ENCODE measurements around the gene IL17RC. TPM values are rescaled to one million over a fixed set of nuclear protein-coding genes. Genes with fewer than 3 reads are reported as not detected.
"Not testable (repeated sequence)": the region's sequence is repeated elsewhere in the genome, so short reads cannot be mapped to it uniquely, and the experiment has no call there.

Gene IL17RC
- total RNA-seq, 1 donor from 2014 or later: 24.4 TPM

DNA sequence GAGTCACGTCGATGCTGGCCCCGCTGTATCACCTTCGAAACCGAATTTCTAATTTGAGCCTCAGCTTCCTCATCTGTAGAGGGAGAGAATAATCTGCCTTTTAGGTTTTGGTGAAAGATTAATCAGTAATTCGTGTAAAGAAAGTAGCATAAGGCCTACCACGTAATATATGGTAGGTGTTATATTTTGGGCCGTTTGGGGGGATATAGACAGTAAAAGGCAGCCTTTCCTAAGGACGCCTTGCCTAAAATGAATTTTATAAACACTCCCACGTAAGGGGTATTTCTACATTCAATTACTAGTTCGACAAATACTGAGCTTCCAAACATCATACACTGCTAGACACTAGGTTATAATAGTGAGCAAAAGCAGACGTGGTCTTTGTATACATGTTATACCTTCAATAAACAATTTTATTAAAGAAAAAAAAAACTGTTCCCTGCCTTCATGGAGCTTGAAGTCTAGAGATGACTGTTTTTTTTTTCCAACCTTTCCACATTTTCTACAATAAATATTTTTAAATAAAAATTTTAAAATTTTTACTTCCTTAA, 25.8 kb upstream of the IL17RC start:
- DNase-seq (ENCODE audit: low read depth): no peak

DNA sequence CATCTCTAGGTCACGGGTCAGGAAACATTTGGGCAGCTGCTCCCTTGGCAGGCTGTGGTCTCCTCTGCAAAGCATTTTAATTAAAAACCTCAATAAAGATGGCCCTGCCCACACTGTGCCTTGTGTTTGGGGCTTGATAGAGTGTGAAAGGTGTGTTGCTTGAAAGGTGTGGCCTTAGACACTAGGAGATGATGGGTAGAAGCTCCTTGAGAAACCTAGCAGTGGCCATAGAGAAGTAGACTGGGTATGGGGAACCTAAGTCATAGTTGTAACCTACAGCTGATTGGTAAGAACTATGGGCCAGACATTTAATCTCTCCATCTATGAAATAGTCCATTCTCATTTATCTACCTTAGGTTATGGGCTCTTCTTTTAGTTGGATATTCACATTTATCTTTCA, 23.2 kb upstream of the IL17RC start:
- DNase-seq (ENCODE audit: low read depth): no peak

DNA sequence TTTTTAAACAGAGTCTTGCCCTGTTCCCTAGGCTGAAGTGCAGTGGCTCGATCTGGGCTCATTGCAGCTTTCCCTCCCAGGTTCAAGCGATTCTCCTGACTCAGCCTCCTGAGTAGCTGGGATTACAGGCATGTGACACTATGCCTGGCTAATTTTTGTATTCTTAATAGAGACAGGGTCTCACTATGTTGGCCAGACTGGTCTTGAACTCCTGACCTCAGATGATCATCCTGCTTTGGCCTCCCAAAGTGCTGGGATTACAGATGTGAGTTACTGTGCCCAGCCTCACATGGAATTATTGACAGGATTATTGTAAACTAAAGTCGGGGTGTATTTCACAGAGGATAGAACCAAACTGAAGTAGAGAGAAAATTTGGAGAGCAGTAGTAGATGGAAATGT, 21.2 kb upstream of the IL17RC start:
- DNase-seq (ENCODE audit: low read depth): not testable (repeated sequence)

DNA sequence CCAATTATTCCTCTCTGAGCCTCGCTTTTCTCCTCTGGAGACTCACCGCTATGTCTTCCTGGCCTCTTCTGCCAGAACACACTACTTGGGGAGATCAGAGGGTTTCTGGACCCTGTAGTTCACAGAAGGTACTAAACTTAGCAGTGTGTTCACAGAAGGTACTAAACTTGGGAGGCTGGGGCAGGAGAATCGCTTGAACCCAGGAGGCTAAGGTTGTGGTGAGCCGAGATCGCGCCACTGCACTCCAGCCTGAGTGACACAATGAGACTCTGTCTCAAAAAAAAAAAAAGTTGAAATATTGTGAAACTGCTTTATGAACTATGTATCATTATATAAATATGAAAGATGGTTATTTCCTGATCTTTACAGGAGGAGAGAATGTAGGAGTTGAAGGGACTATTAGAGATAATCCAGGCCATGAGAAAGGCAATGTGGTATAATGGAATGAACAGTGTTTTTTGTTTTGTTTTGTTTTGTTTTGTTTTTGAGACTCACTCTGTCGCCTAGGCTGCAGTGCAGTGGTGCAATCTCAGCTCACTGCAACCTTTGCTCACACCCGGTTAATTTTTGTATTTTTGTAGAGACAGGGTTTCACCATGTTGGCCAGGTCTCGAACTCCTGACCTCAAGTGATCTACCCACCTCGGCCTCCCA, 20.0 kb upstream of the IL17RC start:
- not testable (repeated sequence) for DNase-seq (ENCODE audit: low read depth)

DNA sequence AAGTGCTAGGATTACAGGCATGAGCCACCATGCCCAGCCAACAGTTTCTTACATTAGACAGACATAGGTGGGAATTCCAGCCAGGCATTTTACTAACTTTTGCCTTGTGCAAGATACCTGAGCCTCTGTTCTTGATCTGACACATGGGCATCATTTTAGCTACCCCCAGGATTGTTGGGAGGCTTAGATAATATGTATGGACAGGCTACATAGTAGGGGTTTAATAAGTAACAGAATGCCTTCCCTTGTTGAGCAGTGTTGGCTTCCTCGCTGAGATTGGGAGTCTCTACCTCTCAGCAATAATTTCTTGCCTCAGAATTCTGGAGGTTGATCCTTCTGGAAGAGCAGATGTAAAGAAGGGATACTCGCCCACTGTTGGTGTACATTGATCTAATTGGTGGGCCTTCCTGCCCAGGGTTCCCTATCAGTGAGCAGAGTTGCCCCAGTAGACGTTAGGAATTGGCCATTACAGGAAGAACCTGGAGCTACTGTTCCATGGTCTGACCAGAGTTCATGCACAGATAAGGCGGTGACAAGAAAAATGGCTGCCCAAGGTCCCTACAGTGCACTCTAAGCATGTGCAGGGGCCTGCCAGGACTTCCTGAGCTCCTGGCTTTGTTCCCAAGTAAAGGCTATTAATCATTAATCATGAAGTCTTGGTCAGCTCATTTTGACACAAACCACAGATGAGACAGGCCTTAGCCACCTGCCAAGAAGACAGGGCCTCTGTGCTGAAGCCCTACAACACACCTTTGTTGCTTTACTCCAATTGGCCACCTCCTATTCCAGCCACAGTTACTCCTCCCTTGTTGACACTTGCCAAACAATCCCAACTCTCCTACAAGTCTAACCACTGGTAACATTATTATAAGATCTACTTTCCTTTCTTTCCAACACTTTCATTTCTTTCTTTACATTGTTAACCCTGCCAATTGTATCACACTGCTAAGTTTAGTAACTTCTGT, 19.2 kb upstream of the IL17RC start:
- DNase-seq (ENCODE audit: low read depth): peak; percentile 64

DNA sequence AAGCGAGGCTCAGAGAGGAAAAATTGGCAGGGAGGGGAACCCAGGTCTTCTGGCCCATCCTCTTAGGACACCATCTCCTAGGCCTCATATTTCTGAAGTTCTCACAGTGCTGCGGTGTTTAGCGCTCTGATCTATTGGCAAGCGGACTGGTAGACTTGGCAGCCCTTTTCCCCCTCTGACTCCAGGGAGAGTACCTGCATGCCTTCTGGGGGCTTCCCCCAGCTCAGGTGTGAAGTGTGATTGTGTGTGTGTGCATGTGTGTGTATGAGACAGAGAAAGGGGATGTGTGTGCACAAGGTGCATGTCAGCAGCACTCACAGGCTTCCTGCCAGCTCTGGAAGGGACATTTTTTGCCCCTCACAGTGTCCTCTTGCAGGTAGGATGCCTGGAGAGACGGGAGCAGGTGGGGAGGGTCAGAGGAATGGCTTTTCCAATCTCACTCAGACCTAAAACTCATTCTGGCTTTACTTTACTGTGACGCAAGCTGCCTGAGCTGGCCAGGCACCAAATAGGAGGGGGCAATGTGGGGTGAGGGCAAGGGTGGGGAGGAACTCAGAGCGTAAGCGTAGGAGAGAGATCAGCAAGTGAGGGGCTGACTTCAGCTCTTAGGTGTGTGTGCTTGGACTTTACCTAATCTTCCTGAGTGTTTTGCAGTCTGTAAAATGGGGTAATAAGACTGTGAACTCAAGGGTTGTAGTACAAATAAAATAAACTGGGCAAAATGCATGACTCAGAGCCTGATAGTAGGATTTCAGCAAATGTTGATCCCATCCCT, 18.2 kb upstream of the IL17RC start:
- no peak for DNase-seq (ENCODE audit: low read depth)

DNA sequence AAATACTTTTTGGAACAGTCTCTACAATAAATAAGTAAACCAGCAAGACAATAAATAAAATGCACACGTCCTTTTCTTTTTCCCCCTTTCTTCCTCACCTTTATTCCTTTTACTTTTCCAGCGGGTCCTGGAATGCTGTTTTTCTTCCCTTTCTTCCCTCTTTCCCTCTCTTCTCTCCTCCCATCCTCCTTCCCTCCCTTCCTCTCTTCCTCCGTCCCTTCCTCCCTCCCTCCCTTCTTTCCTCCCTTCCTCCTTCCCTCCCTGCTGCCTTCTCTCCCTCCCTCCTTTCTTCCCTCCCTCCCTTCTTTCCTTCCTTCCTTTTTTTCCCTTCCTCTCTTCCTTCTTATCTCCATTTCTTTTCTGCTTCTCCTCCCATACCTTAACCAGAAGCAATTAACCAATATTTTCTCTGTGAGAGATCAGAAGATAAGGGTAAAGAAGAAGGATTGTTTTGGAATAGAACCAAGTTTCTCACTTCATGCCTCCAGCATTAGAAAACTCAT, 17.6 kb upstream of the IL17RC start:
- DNase-seq (ENCODE audit: low read depth): no peak

DNA sequence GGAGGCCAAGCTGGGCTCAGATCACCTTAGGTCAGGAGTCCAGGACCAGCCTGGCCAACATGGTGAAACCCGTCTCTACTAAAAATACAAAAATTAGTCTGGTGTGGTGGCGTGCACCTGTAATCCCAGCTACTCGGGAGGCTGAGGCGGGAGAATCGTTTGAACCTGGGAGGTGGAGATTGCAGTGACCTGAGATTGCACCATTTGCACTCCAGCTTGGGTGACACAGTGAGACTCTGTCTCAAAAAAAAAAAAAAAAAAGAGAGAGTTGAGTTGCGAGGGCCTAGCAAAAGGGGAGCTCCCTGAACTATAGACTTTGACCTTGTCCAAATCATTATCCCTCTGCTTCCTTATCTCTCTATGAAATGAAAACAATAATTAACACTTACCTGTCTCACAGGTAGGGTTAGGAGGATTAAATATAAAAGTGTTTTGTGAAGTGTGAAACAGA, 15.9 kb upstream of the IL17RC start:
- DNase-seq (ENCODE audit: low read depth): not testable (repeated sequence)

DNA sequence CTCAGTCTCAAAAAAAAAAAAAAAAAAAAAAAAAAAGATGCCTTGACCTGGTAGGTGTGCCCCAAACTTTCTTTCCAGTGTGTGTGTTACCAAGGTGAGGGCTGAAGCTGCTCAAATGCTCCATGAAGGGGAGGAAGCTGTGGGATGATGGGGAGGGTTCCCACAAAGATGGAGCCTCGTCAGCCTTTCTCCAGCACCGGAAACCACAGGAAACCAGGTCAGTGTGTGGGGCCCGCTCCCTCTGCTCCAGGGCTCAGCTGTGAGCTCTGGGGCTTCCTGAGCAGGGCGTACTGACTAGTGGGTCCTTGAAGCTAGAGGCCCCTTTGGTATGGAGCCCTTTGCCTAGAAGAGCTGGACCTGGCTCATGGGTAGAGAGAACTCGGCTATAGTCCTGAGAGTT, 14.9 kb upstream of the IL17RC start:
- no peak for DNase-seq (ENCODE audit: low read depth)

DNA sequence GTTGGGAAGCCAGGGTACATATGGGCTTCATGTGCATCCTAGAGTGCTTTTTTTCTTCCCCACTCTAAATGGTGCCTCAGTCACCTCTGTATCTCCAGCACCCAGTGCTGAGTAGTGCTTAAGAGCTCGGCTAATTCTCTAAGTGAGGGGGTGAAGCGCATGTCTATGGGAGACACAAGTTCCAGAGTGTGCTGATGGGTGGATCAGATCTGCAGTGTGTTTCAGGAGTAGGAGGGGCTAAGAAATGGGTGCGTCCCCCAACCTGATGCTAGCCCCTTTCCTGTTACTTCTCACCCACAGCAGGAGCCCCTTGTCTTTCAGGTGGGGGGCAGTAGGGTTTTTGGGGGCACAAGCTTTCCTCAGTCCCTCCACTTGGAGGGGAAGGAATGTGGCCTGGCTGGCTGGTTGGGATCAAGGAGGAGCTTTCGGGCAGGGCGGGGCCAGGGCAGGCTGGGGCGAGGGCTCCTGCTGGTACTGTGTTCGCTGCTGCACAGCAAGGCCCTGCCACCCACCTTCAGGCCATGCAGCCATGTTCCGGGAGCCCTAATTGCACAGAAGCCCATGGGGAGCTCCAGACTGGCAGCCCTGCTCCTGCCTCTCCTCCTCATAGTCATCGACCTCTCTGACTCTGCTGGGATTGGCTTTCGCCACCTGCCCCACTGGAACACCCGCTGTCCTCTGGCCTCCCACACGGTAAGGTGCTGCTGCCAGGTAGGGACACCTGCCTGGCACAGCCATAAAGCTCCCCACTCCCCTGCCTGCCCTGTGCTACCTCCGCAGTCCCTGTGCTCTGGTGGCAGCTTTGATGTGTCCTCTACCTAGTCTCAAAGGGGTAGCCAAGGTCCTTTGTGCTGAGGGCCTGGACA, 14.3 kb upstream of the IL17RC start, which contains the start of gene IL17RE:
Gene IL17RE, plus strand, starts transcription at position 477 of the 866 bp plus-strand sequence. Its CDS starts 85 bp downstream, at position 562.
- DNase-seq (ENCODE audit: low read depth): no peak

DNA sequence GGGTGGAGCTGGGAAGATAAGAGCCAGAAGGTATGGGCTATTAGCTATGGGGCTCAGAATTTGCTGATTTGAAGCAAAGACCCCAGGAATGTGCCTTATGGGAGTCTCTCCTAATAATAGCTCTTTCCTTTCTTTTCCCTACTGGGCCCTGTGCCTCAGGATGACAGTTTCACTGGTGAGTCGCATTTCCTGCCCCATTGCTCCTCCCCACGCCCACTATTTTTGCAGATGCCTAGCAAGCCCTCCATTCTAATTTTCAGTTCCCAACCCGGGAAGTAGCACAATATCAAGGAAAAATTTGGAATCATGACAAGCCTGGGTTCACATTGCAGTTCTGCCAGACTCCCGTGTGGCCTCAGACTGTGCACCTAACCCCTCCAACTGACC, 13.7 kb upstream of the IL17RC start:
- DNase-seq (ENCODE audit: low read depth): no peak

DNA sequence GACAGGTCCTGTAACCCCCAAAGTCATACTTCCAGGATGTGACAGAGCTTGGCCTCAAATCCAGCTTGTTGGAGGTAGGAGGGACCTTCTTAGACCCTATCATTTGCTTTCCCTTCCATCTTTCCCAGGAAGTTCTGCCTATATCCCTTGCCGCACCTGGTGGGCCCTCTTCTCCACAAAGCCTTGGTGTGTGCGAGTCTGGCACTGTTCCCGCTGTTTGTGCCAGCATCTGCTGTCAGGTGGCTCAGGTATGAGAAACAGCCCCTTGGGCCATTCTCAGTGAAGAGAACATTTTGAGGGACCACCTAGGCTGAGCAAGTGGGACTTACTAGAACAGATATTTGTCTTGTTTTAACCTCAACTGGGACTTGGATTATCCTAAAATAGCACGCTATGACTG, 13.0 kb upstream of the IL17RC start:
- DNase-seq (ENCODE audit: low read depth): no peak

DNA sequence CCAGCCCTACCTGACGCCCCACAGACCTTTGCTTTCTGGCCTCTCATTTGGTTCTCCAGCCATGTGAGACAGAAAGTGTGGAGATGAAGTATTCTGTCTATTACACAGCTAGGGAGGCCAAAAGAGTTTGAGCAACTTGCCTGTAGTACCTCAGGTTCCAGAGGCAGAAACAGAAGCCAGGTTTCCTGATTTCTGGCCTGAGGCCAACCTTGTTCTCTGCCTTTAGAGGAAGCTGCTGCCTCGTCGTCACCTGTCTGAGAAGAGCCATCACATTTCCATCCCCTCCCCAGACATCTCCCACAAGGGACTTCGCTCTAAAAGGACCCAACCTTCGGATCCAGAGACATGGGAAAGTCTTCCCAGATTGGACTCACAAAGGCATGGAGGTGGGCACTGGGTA, 10.4 kb upstream of the IL17RC start:
- no peak for DNase-seq (ENCODE audit: low read depth)

DNA sequence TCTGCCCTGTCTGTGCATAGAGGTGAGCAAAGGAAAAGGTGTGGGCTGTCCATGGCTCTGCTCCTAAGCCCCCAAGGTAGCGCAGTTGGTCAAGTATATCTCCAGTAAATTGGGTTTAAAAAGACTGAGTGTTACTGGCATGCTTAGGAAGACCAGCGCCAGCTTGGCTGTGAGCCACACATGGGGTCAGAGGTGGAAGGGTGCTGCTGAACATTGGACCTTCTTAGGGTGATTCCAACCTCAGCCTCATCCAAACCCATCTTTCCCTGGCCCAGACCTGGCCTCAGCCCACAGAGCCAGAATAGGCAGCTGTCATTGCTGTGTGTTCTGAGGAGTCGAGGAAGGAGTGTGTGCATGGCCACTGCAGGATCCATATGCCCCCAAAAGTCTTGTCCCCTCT, 8.6 kb upstream of the IL17RC start:
- no peak for DNase-seq (ENCODE audit: low read depth)

DNA sequence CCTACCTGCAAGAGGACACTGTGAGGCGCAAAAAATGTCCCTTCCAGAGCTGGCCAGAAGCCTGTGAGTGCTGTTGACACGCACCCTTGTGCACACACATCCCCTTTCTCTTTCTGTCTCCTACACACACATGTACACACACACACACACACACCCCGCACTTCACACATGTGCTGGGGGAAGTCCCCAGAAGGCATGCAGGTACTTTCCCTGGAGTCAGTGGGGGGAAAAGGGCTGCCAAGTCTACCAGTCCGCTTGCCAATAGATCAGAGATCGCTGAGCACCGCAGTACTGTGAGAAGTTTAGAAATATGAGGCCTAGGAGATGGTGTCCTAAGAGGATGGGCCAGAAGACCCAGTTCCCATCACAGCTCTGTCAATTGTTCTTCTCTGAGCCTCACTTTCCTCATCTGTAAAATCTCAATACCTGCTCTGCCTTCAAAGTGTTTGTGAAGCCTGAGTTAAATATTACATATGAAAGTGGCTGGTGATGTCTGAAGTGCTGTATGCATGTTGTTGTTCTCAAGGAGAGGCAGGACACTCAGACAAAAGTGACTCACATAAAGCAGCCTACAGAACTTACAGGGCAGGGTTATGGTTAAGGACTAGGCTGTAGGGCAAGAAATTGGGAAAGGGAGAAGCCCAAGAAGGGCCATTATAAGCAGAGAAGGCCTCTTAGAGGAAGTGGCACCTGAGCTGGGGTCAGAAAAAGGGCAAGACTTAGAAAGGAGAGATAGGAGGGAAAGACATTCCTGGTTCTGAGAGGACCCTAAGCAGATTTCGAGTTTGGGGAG, 7.5 kb upstream of the IL17RC start:
- DNase-seq (ENCODE audit: low read depth): no peak

DNA sequence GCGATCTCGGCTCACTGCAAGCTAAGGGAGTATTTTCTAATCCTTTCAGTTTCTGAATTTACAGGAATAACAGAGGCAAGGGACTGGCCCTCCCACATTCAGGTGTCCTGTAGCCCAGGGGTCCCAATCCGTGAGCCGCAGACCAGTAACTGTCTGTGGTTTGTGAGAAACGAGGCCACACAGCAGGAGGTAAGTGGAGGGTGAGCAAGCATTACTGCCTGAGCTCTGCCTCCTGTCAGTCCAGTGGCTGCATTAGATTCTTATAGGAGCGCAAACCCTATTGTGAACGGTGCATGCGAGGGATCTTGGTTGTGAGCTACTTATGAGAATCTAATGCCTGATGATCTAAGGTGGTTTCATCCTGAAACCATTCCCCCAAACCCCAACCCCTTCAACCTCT, 5.0 kb upstream of the IL17RC start:
- no peak for DNase-seq (ENCODE audit: low read depth)

DNA sequence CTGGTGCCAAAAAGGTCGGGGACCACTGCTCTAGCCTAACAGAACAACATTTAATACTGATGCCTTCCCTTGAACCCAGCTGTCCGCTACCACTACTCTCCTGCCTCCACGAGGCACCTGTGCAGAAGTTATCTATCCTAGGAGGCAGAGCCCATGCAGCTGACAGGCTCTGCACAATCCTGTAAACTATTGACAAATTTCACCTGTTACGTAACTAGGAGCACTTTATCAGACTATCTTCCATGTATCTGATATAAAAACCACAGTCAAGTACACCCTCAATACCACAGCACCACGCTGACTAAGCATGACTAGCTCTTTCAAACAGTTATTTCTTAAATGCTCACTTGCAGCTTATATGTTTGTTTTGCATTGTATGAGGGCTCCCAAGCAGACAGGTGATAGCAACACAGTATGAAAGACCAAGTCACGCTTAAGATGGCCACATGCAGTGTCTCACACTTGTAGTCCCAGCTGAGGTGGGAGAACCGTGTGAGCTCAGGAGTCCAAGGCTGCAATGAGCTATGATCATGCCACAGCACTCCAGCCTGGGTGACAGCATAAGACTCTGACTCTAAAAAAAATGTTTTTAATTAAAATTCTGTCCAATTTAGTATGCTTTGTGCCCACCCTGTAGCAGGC, 4.5 kb upstream of the IL17RC start:
- DNase-seq (ENCODE audit: low read depth): no peak

DNA sequence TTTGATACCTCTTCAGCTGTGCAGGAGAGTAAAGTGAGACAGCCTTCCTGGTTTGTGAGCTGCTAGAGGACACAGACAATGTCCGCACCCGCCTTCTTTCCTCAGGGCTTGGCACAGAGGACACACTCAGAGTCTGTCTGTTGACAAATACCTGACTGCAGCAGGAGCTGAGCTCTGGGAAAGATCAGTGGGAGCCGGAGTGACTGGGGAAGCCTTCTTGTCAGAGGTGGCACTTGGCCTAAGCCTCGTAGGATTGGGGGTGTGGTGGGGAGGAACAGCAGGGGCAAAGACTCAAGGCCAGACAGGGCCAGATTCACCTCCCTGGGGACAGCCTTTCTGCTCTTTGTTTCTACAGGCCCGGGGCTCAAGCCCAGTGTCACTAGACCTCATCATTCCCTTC, 3.3 kb upstream of the IL17RC start:
- no peak for DNase-seq (ENCODE audit: low read depth)

DNA sequence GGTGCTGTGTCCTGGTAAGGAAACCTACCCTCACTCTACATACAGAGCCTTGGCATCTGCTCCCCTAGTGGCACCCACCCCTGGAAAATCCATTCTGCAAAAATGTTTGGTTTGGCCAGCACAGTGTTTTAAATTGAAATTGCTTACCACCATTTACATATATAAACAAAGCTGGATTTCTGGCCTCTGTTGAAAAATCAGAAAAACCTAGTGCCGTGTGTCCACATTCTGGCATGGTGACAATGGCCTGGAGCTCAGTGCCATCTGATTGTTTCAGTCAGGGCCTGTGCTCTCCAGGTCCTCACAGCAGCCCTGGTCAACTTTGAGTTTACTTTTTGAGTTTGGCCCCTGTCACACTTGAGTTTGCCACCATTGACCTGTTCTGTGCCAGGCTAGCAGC, 2.9 kb upstream of the IL17RC start:
- no peak for DNase-seq (ENCODE audit: low read depth)

All from myocyte (in vitro differentiated cells).